Measurements from ENCODE around the gene PDGFD.
"Not testable (repeated sequence)": the region's sequence is repeated elsewhere in the genome, so short reads cannot be mapped to it uniquely, and the experiment has no call there.

Gene PDGFD

GRCh38 chr11:104049116-104049515 is 114.8 kb downstream of the PDGFD start:
- no peak for DNase-seq

GRCh38 chr11:104046858-104047257 is 117.1 kb downstream of the PDGFD start:
- DNase-seq = not testable (repeated sequence)

GRCh38 chr11:104046331-104046730 is 117.6 kb downstream of the PDGFD start:
- no peak for DNase-seq

GRCh38 chr11:104043678-104044239 is 120.2 kb downstream of the PDGFD start:
- DNase-seq = no peak

GRCh38 chr11:104043142-104043541 is 120.8 kb downstream of the PDGFD start:
- DNase-seq = no peak

- no peak for DNase-seq
Observed at GRCh38 chr11:104041792-104042191, 122.2 kb downstream of the PDGFD start.

GRCh38 chr11:104036995-104037394 is 127.0 kb downstream of the PDGFD start:
- no peak for DNase-seq

GRCh38 chr11:104036588-104036987 is 127.4 kb downstream of the PDGFD start, which contains the start of gene DDI1:
DDI1 (plus strand) TSS chr11:104036640; CDS start chr11:104036823, 183 bp downstream.
- no peak for DNase-seq

GRCh38 chr11:104033561-104033960 is 130.4 kb downstream of the PDGFD start:
- no peak for DNase-seq

- no peak for DNase-seq
Observed at GRCh38 chr11:104033134-104033533, 130.8 kb downstream of the PDGFD start.

GRCh38 chr11:104028476-104029263 is 135.3 kb downstream of the PDGFD start:
- no peak for DNase-seq

- DNase-seq = no peak
Observed at GRCh38 chr11:104024572-104024971, 139.4 kb downstream of the PDGFD start.

GRCh38 chr11:104015649-104016415 is 148.1 kb downstream of the PDGFD start:
- DNase-seq = no peak

GRCh38 chr11:104011044-104011443 is 152.9 kb downstream of the PDGFD start:
- DNase-seq = no peak

- no peak for DNase-seq
Observed at GRCh38 chr11:104009744-104010143, 154.2 kb downstream of the PDGFD start.

GRCh38 chr11:104005234-104005855 is 158.6 kb downstream of the PDGFD start:
- no peak for DNase-seq

GRCh38 chr11:104003491-104003890 is 160.5 kb downstream of the PDGFD start:
- no peak for DNase-seq

GRCh38 chr11:104001561-104002056 is 162.3 kb downstream of the PDGFD start:
- no peak for DNase-seq

- DNase-seq = no peak
Observed at GRCh38 chr11:104000798-104001197, 163.1 kb downstream of the PDGFD start.

- DNase-seq = no peak
Observed at GRCh38 chr11:103998826-103999508, 165.0 kb downstream of the PDGFD start.

GRCh38 chr11:103997082-103997481 is 166.9 kb downstream of the PDGFD start:
- DNase-seq = no peak

- DNase-seq = no peak
Observed at GRCh38 chr11:103995896-103996295, 168.1 kb downstream of the PDGFD start.

Data from NCI-H2171 (cell line).